HG02852 (cell line): Measurements from ENCODE around the gene ITFG1.
"Not testable (repeated sequence)": the region's sequence is repeated elsewhere in the genome, so short reads cannot be mapped to it uniquely, and the experiment has no call there.

Experiments used
- ATAC-seq: cut with Tn5 transposase; IDR thresholded peaks from one replicate; pipeline ENCODE4 v1.9.1; 2021; ENCODE audit warnings: mild to moderate bottlenecking, moderate library complexity; ENCODE audit not compliant: unreplicated experiment

The ITFG1 gene

GRCh38 chr16:47250983-47251382 is 209.9 kb downstream of the ITFG1 start:
- no peak for ATAC-seq

- ATAC-seq, result no peak
Observed at GRCh38 chr16:47247690-47248089, 213.2 kb downstream of the ITFG1 start.

- no peak for ATAC-seq
Observed at GRCh38 chr16:47244206-47244605, 216.7 kb downstream of the ITFG1 start.

GRCh38 chr16:47241061-47241460 is 219.8 kb downstream of the ITFG1 start:
- no peak for ATAC-seq

- no peak for ATAC-seq
Observed at GRCh38 chr16:47236716-47237115, 224.1 kb downstream of the ITFG1 start.

GRCh38 chr16:47230296-47230695 is 230.6 kb downstream of the ITFG1 start:
- ATAC-seq, result no peak

- no peak for ATAC-seq
Observed at GRCh38 chr16:47229053-47230050, 231.5 kb downstream of the ITFG1 start.

- ATAC-seq, result no peak
Observed at GRCh38 chr16:47228241-47228640, 232.6 kb downstream of the ITFG1 start.

- ATAC-seq, result no peak
Observed at GRCh38 chr16:47213761-47214440, 247.0 kb downstream of the ITFG1 start.

- no peak for ATAC-seq
Observed at GRCh38 chr16:47211218-47211617, 249.6 kb downstream of the ITFG1 start.

- no peak for ATAC-seq
Observed at GRCh38 chr16:47204736-47205504, 255.9 kb downstream of the ITFG1 start.

GRCh38 chr16:47203433-47203832 is 257.4 kb downstream of the ITFG1 start:
- ATAC-seq, result not testable (repeated sequence)

GRCh38 chr16:47198180-47198575 is 262.7 kb downstream of the ITFG1 start:
- ATAC-seq, result no peak

- no peak for ATAC-seq
Observed at GRCh38 chr16:47197536-47198179, 263.2 kb downstream of the ITFG1 start.

GRCh38 chr16:47196457-47196856 is 264.4 kb downstream of the ITFG1 start:
- ATAC-seq, result no peak

- no peak for ATAC-seq
Observed at GRCh38 chr16:47182318-47182717, 278.5 kb downstream of the ITFG1 start.

GRCh38 chr16:47181066-47181465 is 279.8 kb downstream of the ITFG1 start:
- not testable (repeated sequence) for ATAC-seq

GRCh38 chr16:47180073-47180472 is 280.8 kb downstream of the ITFG1 start:
- ATAC-seq, result no peak

- ATAC-seq, result no peak
Observed at GRCh38 chr16:47175152-47175551, 285.7 kb downstream of the ITFG1 start.

GRCh38 chr16:47162670-47163420 is 298.0 kb downstream of the ITFG1 start:
- no peak for ATAC-seq
